A549 treated with DMSO at 1 μM for 4 hours (cell line): ENCODE data around the gene BOC. TPM values are rescaled to one million over a fixed set of nuclear protein-coding genes. Genes with fewer than 3 reads are reported as not detected.

Experiments used
- total RNA-seq: library from RNA; stranded (reverse); fragments of 200-300 nt; extraction: Qiagen RNA extraction; gene quantifications from 5 replicates; pipeline ENCODE4 v1.2.3, GENCODE V29; 2022; ENCODE audit warnings: low read depth

The BOC gene
- 6.9 to 8.7 TPM (median 7.5 TPM) in 5 replicates for total RNA-seq

GRCh38 chr3:113211330-113212149, at the start of gene BOC:
Gene BOC, plus strand, starts transcription at chr3:113211557. Its CDS starts 38,246 bp downstream, at chr3:113249803.

Other genes starting within 250 kb of the BOC start
- 0.06 to 0.10 TPM (median 0.06 TPM) in 3 of 5 replicates, not detected in the others for gene CD200R1, start 236.5 kb upstream of the BOC start, total RNA-seq
- gene GTPBP8, start 220.6 kb upstream of the BOC start, total RNA-seq: 13.8 to 17.4 TPM (median 15.4 TPM) in 5 replicates
- gene CFAP44, start 229.9 kb downstream of the BOC start, total RNA-seq: 0.73 to 2.6 TPM (median 1.9 TPM) in 5 replicates